ENCODE data around the gene GALNT17.

GALNT17 gene

DNA sequence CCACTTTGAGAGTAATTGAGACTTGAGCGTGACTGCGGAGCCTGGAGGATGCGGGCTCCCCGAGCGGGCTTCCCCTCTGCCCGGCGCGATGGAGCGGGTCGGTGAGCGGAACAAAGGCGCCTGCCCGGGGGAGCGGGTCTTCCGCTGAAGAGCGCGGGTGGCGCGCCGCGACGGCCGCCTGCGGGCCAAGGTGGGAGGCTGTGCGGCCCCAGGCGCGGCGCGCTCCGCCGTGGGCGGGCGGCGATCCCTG lies at the start of gene GALNT17:
Gene GALNT17 (plus strand): TSS at position 18 of the 250 bp plus-strand sequence.
- DNase-seq = no peak

DNA sequence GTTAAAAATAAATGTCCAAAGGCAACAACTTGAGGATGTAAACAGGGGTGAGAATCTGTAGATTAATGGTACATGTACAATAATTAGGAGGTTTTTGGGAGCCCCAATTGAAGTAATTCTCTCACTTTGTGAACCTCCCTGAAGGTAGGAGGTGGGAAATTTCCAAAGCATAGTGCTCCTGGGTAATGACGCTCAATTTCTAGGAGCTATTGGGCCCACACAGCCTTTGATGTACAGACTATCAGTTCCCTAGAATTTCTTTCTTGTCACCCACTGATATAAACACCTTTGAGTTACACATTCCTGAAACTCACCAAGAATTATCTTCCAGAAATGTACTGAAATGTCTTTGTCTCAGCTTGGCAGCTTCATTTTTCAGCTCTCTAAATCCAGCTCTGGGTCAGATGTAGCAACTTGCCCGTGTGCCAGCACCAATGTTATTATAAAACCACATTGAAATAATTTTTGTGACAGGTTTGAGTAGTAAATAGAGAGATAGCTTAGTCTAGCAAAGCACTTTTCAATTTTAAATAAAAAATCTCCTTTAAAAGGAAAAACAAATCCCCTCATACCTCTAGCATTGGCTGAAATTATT lies 36.6 kb upstream of the GALNT17 start:
- DNase-seq = no peak

DNA sequence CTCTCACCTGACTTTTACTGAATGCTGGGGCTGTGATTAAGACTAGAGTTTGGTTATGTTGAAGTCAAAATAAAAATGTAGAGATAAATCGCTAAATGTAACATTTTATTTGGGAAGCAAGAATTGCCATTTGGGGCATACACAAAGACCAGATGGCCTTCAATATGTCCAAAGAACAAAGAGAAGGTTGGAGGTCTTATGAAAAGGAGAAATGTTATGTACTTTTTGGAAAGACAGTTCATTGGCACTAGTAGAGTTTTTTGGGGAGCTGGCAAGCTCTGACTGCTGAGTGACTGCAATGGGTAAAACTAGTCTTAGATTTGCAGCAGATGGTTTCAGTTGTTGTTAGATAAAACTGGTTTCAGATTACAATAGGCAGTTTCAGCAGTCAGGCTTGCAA lies 35.6 kb upstream of the GALNT17 start:
- no peak for DNase-seq

DNA sequence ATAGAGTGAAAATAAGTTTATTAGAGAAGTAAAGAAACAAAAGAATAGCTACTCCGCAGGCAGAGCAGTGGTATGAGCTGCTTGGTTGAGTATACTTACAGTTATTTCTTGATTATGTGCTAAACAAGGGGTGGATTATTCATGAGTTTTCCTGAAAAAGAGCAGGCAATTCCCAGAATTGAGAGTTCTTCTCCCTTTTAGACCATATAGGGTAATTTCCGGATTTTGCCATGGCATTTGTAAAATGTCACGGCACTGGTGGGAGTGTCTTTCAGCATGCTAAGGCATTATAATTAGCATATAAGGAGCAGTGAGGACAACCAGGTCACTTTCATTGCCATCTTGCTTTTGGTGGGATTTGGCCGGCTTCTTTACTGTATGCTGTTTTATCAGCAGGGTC lies 25.7 kb upstream of the GALNT17 start:
- no peak for DNase-seq

DNA sequence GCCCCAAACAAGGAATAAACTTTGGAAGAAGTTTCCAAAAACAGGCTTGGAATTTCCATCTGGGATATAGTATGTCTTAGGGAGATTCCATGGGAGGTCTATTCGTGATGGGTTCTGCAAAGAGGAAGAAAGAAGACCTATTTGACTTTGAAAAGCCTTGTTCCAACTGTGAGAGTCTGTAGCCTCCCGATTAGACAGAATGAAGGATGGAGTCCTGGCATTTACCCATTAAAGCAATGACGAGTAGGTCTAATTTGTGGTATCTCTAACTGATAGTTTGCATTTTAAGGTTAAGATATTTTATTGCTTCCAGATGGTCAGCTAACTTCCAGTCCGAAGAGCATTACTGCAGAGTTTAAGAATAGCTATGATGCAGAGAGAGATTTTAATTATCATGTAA lies 19.5 kb upstream of the GALNT17 start:
- no peak for DNase-seq

DNA sequence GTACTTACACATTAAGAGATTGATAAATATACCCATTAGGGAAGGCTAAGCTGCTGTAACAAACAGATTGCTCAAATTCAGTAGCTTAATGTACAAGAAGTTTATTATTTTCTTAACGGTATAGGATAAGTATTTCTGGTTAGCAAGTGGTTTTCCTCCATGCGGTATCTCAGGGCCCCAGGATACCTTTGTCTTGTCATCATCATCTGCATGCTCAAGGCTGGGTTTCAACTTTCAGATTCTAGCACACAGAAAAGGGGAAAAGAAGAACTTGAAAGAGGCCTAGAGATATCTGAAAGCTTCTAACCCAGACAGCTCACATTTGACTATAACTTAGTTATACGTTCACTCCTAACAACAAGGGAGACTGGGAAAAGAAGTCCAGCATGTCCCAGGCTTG lies 11.8 kb upstream of the GALNT17 start:
- no peak for DNase-seq

DNA sequence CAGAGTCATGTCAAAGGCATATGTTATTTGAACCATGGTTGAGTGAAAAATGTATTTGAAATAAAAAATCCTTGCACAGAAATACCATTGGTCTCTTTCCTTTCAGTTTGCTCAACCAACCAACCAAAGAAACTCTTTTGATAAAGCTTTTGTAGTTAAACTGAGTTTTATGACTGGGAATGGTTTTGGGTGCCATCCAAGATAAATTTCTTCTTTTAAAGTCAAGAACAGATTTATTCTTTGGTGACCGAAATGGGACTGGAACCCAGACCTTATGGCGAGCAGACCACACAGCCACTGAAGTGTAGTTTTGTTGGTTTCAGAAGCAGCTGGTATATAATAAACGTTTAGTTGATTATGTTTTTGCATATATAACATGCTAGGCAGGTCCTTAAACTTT lies 2.8 kb upstream of the GALNT17 start:
- DNase-seq = no peak

DNA sequence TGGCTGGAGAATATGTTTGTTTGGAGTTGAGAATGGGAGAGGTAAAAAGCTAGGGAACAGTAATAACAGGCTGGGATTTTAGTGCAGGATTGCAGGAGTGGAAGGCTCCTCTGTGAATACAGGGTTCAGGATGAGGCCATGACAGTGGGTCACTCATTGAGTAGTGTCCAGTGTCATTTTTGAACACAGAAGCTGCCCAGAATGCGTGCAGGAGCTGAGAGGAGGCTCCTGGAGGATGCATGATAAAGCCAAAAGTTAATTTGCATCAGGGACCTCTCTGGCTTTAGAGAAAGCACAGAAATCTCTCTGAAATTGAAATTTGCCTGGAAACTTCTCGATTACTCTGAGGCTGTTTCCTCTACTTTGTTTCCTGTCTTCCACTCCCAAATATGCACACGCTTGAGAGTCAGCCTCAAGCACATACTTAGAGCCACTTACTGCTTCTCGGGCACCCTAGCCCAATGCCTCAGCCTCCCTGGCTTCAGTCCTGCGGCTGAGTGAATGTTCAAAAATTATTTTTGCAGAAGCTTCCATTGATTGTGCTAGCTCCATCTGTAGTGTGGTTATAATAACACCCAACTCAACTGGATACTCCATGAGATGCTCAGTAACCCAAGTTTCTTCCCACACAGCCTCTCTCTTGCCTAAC lies 1.8 kb upstream of the GALNT17 start:
- DNase-seq = no peak

DNA sequence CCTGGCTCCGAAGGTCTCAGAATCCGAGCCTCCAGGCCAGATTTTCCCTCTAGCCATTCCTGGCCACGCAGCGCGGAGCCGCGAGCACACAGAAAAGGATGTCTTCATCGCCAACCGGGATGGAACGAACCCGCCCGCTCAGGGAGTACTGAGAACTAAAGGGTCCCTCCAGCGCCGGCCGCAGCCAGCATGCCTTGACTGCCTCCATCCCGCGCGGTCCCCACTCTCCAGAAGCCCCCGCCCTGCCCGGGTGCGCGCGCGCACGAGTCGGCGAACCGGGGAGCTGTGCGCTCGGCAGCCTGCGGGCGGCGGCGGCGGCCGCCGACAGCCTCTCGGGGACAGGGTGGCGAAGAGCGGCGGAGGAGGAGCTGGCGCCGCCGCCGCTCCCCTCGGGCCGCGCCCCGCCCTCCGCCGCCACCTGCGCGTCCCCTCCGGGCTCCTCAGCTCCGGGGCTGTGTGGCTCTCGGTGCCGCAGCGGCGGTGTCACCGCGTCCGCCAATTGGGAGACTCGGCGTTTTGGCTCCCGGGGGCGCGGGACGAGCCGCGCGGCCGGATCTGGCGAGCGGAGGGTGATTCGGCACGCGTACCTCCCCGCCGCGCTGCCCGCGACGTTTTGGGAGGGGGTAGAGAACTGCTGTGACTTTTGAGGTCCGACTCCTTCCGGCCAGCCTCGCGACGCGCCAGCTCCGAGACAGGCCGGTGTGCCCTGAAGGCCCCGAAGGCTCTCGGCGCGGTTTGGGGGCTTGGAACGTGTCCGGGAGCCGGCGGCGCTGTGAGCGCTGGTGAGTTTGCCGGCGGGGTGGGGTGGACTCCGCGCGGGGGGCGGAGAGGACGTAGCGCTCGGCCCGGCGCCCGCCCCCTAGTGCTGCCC lies 453 bp upstream of the GALNT17 start:
- DNase-seq = no peak

DNA sequence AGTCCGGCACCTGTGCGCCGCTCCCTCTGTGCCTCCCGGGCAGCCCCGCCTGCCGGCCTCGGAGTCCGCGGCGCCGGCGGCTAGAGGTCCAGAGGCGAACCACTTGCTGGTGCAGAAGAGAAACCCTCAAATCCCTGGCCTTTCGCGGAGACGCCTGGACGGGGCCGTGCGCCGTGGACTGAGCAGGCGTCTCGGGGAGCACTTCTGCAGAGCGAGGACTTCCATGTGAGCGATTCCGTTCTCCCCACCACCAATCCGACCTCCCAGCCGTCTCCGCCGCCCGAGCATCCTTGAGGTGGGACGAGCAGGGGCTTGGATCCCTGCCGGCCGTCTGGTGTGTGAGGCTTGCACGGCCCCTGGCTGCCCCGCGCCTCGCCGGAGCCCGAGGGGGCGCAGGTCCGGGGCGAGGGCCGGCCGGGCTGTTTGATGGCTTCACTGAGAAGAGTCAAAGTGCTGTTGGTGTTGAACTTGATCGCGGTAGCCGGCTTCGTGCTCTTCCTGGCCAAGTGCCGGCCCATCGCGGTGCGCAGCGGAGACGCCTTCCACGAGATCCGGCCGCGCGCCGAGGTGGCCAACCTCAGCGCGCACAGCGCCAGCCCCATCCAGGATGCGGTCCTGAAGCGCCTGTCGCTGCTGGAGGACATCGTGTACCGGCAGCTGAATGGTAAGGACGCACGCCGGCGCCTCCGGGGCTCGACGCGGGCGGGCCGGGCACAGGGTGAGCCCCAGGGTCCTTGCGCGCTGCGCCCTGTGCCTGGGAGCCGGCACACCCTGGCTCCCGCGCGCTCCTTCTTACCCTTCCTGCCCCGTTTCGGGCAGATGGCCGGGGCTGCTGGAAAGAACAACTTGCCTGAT lies 660 bp downstream of the GALNT17 start:
- DNase-seq = no peak

DNA sequence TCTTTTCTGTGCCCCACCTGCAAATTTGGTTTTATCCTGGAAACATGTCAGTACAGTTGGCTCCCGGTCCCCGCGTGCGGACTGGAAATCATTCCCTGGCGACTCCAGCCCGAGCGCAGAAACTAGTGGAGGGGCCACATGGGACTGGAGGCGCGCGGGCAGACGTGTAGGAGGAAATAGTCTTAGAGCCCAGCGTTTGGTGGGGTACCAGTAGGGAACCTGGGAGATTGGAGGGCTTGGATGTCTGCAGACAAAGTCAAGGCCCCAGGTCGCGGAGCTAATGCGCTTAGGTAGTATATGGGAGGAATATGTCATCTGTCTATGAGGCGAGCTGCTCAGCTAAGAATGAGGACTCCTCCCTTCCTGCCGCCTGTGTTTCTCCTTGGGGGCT lies 1.3 kb downstream of the GALNT17 start:
- DNase-seq = no peak

DNA sequence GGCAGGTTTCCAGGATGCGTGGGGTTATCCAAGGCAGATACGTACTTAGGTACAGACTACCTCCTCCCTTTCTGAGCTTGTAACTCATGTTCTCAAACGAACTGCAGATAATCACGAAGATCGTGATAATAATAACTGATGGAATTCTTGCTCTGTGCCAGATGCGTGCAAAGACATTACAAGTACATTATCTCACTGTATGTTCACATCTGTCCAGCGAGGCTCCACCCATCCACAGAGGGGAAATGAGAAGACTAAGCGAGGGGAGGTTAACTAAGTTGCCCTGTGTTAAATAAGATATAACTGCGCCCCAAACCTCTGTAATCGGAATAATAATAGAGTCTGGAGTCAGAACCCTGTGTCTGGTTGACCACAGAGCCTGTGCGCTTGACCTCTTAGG lies 1.9 kb downstream of the GALNT17 start:
- no peak for DNase-seq

DNA sequence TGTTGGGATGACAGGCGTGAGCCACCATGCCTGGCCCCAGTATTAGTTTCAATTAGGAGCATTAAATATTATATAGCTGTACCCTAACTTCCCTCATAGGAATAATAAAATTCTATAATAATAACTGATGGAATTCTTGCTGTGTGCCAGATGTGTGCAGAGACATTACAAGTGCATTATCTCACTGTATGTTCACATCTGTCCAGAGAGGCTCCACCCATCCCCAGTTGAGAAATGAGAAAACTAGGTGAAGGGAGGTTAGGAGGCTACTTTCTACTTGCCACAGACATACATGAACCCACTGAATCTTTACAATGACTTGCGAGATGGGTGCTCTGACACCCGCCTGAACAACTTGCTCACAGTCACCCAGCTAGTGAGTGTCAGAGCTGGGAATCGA lies 3.2 kb downstream of the GALNT17 start:
- no peak for DNase-seq

DNA sequence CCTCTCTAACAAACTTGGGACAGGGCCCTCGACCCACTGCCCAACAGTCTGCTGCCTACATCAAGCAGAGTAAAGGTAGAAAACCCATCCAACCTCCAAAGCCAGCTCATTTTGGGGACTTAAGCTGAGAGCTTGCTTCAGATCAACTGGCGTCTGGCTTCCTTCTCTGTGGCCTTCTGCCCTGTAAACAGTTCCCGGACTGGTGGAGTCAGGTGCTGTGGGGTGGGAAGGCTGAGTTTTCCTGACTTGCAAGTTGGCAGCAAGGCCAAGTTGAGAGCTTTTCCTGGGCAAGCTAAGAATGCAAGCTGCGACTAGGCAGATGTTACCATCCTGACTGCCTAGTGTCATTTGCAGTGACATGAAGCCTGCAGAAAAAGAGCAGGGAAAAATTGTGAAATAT lies 3.7 kb downstream of the GALNT17 start:
- DNase-seq = no peak

DNA sequence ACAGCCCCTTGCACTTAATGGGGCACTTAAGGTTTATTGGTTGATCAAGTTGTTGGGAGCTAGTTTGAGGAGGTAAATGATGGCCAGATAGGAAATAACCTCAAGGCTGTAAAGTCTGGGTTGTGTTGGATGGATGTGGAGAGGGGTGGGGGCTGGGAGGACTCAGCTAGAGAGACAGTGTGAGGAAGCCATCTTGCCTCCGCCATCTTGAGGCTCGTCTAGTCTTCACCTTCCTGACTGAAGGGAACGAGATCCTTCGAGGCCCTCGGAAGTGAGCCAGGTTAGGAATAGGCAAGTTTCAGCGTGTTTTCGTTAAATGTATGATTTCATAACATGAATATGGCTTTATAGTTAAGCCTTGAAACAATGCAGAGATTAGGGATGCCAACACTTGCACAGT lies 5.5 kb downstream of the GALNT17 start:
- no peak for DNase-seq

DNA sequence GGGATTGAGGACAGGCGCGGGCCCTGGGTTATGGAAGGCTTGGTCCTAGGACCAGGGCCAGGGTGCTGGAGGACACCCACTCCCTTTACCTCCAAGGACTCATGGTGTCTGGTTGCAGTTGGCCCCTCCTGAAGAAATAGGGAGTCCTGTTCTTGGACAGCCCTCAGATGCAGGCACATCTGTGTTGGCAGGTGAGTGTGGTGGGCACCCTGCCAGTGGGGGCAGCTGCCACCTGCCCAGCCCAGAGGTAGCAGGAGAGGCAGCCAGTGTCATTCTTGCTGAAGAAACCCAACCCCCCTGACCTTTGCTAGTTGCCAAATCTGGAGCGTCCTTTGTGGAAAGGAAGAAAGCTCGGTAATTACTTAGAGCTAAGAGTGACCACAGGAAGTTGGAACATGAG lies 8.3 kb downstream of the GALNT17 start:
- DNase-seq = no peak

DNA sequence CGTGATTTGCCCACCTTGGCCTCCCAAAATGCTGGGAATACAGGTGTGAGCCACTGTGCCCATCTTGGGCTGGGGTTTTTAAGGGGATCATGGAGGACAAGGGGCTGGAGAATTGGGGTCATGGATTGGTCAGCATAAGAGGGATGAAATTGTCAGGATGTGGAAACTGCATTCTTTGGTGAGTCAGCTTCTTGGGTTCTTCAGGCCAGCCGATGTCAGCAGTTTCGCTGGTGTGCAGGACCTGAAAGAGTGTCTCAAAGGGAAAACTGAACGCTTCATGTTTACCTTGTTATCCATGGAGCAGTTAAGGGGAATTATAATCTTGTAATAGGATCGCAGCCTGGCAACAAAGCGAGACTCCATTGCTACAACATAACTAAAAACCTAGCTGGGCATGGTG lies 13.0 kb downstream of the GALNT17 start:
- DNase-seq = no peak

DNA sequence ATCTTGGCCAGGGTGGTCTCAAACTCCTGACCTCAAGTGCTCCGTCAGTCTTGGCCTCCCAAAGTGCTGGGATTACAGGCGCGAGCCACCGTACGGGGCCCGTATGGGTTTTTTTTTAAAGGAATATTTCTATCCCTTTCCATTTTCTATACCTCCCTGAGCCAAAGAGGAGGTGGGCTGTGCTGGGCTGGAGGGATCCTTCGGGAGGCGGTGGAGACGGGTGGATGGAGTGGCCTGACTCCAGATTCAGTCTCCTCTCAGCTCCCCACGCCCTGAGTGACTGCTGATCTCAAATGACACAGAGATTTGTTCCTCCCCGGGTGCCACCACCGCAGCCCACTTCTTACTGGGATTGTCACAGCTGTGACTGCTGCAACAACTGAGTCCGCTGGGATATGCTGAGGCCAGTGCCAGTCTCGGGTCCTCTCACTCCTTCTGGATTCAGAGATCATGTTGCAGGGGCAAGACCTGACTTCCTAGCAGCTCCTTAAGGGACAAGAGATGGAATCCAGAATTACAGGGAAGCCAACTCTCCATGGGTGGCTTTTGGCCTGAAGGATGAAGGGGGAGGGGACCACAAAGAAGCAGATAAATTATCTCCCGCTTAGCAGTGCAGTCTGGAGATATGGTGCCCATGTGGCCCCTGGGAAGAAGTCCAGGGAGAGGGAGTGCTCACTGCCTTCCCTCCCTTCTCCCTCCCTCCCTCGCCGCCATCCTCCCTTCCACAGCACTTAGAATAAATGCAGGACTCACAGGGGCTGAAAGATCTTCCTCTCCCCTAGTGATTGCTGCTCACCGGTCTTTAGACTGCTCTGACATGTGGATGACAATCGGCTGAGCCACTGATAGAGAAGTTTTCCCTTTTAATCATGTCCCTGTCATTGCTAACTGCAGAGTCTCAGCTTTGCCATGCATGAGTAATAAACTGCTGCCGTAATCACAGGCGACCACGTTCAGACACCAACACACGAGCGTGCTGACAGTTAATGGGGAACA lies 14.3 kb downstream of the GALNT17 start:
- no peak for DNase-seq

DNA sequence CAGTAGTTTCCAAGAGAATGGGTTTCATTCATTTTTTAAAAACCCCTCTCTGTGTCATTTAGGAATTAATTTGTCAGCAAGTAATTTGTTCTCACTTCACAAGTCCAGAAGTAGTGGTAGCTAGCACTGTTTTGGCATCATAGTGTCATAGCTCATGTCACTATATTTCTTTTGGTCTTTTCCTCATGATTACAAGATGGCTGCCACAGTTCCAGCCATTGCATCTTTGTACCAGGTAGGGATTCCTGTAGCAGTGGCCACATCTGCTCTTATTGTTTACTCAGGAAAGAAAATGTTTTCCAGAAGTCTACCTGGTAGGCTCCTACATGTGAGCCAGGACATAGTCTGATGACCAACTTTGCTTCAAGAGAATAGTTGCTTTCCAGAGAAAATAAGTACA lies 16.2 kb downstream of the GALNT17 start:
- DNase-seq = no peak

DNA sequence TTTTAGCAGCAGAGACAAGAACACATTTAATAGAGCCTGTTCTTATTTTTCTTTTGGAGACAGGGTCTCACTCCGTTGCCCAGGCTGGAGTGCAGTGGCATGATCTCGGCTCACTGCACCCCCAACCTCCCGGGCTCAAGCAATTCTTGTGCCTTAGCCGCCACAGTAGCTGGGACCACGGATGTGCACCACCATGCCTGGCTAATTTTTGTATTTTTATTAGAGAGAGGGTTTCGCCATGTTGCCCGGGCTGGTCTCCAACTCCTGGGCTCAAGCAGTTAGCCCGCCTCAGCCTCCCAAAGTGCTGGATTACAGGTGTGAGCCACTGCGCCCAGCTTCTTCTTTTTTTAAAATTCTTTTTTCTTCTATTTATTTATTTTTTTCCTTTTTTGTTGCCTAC lies 23.3 kb downstream of the GALNT17 start:
- no peak for DNase-seq

DNA sequence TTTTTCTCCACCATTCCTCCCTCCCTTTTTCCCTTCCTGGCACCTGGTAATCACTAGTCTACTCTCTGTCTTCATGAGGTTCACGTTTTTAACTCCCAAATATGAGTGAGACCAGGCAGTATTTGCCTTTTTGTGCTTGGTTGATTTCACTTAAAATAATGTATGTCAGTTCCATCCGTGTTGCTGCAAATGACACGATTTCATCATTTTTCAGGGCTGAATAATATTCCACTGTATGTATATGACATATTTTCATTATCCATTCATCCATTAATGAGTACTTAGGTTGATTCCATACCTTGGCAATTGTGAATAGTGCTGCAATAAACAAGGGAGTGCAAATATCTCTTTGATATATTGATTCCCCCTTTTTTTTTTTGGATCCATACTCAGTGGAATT lies 25.8 kb downstream of the GALNT17 start:
- no peak for DNase-seq

DNA sequence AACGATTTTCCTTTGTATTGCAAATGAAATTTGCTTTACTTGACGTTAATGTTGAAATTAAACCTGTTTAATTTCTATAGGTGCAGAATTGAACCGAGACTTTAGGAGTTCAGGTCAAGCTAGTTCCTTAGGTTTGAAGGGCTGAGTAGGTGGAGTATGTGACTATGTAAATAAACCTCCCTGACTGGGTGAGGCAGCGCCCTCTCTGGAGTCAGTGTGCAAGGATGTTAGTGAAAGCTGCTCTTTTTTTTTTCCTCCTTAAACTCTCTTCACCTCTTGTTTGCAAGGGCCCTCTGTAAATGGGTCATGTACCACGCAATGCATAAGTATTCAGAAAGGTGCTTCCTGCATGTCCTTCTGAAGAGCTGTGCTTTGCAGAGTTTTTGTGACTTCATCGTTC lies 33.8 kb downstream of the GALNT17 start:
- DNase-seq = no peak
